Measurements from ENCODE around the gene RFFL.

RFFL gene

DNA sequence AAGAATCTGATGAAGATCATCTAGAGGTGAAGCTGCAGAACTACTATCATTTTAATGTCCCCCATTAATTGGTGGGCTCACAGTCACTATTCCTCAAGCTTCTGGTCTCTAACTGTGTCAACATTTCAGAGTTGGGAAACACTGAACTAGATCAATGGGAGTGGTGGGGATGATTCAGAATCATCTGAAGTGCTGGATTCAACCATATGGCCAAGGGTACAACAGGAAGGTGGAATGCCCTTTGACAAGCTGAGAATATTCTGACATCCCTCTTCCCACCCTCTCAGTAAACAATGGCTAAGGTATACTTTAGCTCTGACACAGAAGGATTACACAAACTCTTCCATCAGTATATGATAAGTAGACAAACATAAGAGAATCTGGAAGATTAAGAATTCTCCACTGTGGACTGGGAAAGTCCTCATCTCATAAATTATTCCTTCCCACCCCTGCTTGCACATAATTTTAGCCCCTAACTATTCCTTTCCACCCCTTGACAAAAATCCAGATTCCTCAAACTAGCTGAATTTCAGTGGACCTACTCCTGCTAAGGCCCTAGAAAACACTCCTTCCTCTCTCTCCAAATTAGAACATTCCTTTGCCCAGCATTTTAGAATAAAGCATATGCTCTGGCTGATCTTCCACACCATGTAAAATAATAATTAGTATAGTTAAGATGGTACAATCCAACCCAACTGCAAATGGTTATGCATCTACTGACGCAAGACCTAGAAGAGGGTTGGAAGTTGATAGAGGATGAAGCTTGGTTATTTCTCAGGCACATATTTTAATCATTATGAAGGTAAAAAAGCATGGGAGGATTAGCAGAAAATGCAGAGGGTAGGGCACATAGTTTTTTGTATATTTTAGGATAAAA lies 16.3 kb upstream of the RFFL start:
- no peak for DNase-seq

- no peak for DNase-seq
Measured at GRCh38 chr17:35076874-35077273, 13.4 kb upstream of the RFFL start.

GRCh38 chr17:35074711-35075707 lies 11.5 kb upstream of the RFFL start:
- DNase-seq: no peak

- peak; percentile 39 for DNase-seq
Measured at GRCh38 chr17:35073991-35074627, 10.6 kb upstream of the RFFL start.

GRCh38 chr17:35073183-35073790 lies 9.8 kb upstream of the RFFL start:
- DNase-seq: no peak

- DNase-seq: no peak
Measured at GRCh38 chr17:35069311-35069710, 5.8 kb upstream of the RFFL start.

- DNase-seq: no peak
Measured at GRCh38 chr17:35068249-35068648, 4.7 kb upstream of the RFFL start.

DNA sequence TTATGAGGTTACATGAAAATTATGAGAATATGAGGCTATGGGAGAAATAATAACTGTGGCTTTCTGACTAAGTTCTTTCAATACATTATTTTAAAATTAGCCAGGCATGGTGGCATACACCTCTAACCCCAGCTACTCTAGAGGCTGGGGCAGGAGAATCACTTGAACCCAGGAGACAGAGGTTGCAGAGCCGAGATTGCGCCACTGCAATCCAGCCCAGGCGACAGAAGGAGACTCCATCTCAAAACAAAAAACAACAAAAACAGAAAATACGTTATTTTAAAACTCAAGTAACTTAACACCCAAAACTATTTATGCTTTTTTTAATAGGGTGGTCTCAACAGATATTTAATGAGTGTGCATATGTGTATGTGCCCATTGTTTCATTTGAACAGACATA lies 2.4 kb upstream of the RFFL start:
- no peak for DNase-seq

DNA sequence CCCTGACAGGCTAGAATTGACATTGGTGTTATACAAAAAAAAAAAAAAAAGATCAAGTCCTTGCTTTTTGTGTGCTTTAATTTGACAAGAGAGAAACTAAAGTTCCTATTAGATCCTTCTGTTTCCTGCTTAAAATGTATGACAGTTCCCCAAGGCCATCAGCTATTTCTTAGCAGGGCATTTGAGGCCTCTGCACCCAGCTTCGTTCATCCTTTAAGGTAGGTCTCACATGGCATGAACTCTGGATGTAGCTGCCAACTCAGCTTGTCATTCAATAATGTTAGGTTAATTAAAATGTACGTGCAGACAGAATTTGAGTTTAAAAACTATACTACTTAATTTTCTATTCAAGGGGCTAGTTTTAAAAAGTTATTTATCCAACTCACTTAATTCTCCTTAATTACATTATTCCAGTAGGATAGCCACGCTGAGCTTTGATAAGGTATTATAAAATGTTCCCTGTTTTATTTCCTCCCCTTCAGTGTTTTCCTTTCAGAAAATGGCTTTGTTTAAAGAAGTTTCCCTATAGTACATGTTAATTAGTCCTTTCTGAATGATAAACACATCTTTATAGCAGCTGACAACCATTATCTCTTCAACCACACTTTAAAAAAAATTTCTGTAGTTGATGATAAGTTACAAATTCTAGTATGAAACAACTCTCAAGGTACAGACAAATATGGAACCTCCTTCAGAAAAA lies 1.2 kb upstream of the RFFL start:
- DNase-seq: peak; percentile 81

- DNase-seq: no peak
Measured at GRCh38 chr17:35062308-35062707, 1.2 kb downstream of the RFFL start.

DNA sequence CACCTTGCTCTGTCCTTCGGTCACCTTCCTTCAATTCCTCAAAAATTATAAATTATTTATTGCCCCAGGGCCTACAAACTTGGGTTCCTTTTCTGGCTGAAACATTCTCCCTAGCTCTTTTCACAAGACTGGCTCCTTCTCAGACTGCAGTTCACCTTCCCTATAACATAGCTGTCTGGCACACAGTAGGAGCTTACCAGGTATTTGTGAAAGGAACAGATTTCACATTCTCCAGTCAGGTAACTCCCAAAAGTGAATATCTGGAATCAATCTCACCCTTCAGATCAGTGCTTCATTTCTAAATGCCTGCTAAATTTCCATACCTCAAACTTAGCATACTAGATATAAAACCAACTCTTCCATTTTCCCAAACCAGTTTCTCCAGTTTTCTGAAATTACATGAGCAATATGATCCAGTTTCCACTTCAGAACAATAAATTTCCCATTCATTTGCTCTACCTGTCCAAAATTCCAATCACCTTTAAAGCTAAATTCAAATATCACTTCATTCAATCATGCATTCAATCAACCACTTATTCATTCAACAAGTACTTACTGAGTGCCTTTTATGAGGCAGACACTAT lies 6.1 kb downstream of the RFFL start:
- no peak for DNase-seq

- DNase-seq: peak; percentile 25
Measured at GRCh38 chr17:35056013-35056412, 7.5 kb downstream of the RFFL start.

DNA sequence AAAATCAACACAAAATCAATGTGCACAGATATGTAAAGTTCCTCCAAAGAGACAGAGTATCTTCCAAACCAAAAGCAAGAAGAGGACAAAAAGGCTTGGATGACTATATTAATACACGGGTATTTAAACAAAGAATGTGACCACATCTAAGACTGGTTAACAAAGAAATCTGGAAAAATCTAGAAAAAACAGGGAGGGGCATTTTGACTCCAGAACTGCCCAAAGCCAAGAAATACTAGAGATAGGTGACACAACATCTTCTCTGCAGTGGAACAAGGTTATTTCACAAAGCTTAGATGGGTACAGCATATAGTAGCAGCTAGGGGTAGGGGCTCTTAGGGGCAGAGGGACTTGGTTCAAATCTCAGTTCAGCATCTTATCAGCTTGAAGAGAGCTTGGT lies 10.3 kb downstream of the RFFL start:
- no peak for DNase-seq

- no peak for DNase-seq
Measured at GRCh38 chr17:35052780-35053179, 10.7 kb downstream of the RFFL start.

- DNase-seq: no peak
Measured at GRCh38 chr17:35052241-35052610, 11.3 kb downstream of the RFFL start.

- peak; percentile 37 for DNase-seq
Measured at GRCh38 chr17:35051579-35052240, 11.8 kb downstream of the RFFL start.

DNA sequence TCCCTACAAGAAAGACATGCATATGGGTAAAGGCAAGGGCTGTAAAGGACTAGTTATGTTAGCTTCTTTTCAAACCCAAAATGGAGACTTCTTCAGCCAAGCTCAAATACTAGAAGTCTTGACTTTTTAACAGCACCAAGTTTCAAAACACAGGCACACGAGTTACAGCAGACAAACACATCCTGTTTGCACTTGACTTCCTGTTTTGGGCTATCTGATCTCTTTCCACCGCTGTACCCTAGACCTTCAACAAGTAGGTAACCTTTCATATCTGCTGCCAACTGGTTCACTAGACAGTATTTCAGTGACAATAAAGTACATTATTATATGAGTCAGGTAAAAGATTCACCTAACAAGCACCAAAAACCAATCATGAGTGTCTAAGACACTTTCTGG lies 12.3 kb downstream of the RFFL start:
- DNase-seq: peak; percentile 87

DNA sequence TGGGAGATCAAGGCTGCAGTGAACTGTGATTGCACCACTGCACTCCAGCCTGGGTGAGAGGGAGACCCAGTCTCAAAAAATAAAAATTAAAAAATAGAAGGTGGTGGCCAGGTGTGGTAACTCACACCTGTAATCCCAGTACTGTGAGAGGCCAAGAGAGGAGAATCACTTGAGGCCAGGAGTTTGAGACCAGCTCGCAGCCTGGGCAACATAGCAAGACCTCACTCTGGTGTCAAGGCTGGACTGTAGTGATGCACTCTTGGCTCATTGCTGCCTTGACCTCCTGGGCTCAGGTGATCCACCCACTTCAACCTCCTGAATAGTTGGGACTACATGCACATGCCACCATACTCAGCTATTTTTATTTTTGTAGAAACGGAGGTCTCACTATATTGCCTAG lies 13.3 kb downstream of the RFFL start:
- no peak for DNase-seq

- DNase-seq: no peak
Measured at GRCh38 chr17:35048685-35049379, 14.7 kb downstream of the RFFL start.

DNA sequence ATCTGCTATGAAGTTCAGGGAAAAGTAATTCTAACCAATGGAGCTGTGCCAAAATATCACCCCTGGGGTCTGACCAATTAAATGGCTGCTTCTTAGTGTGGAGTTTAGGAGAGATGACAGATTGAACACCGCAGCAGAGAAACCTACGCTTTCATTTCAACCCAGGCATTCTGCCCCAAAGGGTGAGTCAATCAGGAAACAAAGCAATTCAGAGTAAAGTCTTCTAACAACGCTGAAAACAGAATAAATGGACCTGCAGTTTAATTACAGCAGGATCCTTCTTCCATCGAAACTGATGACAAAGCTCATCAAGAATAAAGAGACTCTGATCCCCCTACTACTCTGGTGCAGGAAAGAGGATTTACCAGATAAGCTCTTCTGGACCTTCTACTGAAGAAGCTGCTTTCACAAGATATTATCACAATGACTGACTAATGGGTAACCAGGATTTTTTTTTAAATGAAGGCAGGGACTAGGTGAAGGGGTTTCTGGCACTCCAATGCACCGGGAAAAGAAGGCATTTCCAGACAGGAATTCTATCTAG lies 16.7 kb downstream of the RFFL start:
- peak; percentile 37 for DNase-seq

Measured in hematopoietic multipotent progenitor cell treated with erythropoietin and hydrocortisone succinate and interleukin-3 and kit ligand, for 4 days (in vitro differentiated cells).